HUES6 (cell line): ENCODE results near the gene ANKLE2.

Experiments used
- H3K27ac ChIP-seq: 2 replicates; pipeline ENCODE4 v1.7.0; 2013; ENCODE audit warnings: low read depth, mild to moderate bottlenecking, low read length, inconsistent platforms
- H3K27me3 ChIP-seq: 2 replicates; pipeline ENCODE4 v1.6.1; 2013; ENCODE audit warnings: low read length; ENCODE audit not compliant: control insufficient read depth, insufficient read depth
- H3K36me3 ChIP-seq: 2 replicates; pipeline ENCODE4 v1.6.1; 2013; ENCODE audit warnings: low read length; ENCODE audit not compliant: control insufficient read depth, insufficient read depth
- H3K4me1 ChIP-seq: 2 replicates; pipeline ENCODE4 v1.6.1; 2013; ENCODE audit warnings: low read length; ENCODE audit not compliant: control insufficient read depth, insufficient read depth
- H3K4me3 ChIP-seq: 2 replicates; pipeline ENCODE4 v1.5.1; 2013; ENCODE audit warnings: low read depth, low read length
- H3K9ac ChIP-seq: one replicate; pipeline ENCODE4 v1.6.1; 2013; ENCODE audit warnings: mild to moderate bottlenecking, low read length
- H3K9me3 ChIP-seq: 2 replicates; pipeline ENCODE4 v1.6.1; 2013; ENCODE audit warnings: low read depth, low read length; ENCODE audit not compliant: control insufficient read depth, insufficient read depth

ANKLE2 gene

GRCh38 chr12:132728502-132728901 is 33.1 kb downstream of the ANKLE2 start:
- peaks cover 9% of the 10 kb centered on the region for H3K9me3 ChIP-seq
- H3K36me3 ChIP-seq, result peaks cover 97% of the 10 kb centered on the region
- H3K27ac ChIP-seq, result no peak overlapping the region
- H3K4me3 ChIP-seq, result no peak overlapping the region
- H3K4me1 ChIP-seq, result no peaks in the 10 kb centered on the region
- H3K27me3 ChIP-seq, result no peaks in the 10 kb centered on the region
- H3K9ac ChIP-seq, result no peak overlapping the region

DNA sequence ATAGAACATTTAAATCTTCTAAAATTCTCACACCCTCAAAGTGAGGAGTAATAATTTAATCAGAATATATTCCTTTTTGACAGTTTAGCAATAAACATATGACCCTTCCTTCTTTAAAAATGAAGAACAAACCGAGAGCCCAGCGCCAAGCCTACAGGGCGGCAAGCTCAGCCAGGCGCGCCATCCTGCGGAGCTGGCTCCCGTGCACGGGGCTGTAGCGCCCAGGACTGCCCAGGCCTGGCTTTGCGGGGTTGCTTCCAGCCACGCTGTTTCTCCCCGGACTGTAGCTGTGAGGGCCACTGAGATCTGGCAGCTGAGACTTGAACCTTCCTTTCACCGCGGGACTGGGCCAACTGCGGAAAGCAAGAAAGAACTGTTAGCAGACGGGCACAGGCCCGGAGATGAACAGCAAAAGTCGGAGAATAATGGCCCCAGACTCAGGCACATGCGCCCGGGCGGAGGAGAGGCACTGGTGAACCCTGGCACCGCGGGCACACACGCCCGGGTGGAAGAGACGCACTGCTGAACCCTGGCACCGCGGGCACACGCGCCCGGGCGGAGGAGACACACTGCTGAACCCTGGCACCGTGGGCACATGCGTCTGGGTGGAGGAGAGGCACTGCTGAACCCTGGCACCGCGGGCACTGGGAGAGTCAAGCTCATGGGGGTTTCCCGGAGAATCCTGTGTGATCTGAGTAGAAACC is 34.4 kb downstream of the ANKLE2 start:
- no peak overlapping the region for H3K9ac ChIP-seq
- H3K27me3 ChIP-seq, result no peaks in the 10 kb centered on the region
- H3K9me3 ChIP-seq, result peaks cover 9% of the 10 kb centered on the region
- H3K27ac ChIP-seq, result no peak overlapping the region
- H3K4me1 ChIP-seq, result no peaks in the 10 kb centered on the region
- no peak overlapping the region for H3K4me3 ChIP-seq
- peaks cover 95% of the 10 kb centered on the region for H3K36me3 ChIP-seq

DNA sequence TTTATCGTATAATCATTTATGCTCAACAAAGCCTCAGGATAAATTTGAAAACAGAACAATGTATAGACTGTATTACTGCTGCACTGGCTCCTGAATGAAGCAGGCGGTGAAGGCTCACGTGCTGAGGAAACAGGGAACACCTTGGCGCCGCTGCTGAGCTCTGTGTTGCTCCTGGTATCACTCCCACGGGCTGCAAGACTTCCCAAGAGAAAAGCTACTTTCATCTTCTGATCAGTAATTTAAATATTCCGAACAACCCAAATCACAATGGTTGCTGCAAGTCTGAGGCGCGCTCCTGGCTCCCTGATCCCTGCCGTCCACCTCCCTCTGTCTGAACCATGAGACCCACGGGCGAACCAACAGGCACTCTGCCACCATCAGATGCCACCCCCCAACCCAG is 35.2 kb downstream of the ANKLE2 start:
- peaks cover 92% of the 10 kb centered on the region for H3K36me3 ChIP-seq
- no peaks in the 10 kb centered on the region for H3K4me1 ChIP-seq
- H3K27me3 ChIP-seq, result no peaks in the 10 kb centered on the region
- peaks cover 9% of the 10 kb centered on the region for H3K9me3 ChIP-seq
- no peak overlapping the region for H3K9ac ChIP-seq
- no peak overlapping the region for H3K27ac ChIP-seq
- H3K4me3 ChIP-seq, result no peak overlapping the region

- H3K27ac ChIP-seq, result no peak overlapping the region
Measured at GRCh38 chr12:132724506-132725241, 37.0 kb downstream of the ANKLE2 start.

GRCh38 chr12:132723764-132724140 is 37.9 kb downstream of the ANKLE2 start:
- Histone ChIP-seq H3K27me3 (no peaks in the 10 kb centered on the region), H3K36me3 (peaks cover 93% of the 10 kb centered on the region), H3K4me3 (no peak overlapping the region), H3K4me1 (no peaks in the 10 kb centered on the region), H3K9ac (no peak overlapping the region), H3K9me3 (no peaks in the 10 kb centered on the region), H3K27ac (no peak overlapping the region)

More at GRCh38 chr12:132724506-132725241, 37.0 kb downstream of the ANKLE2 start:
- peaks cover 2% of the 10 kb centered on the region for H3K9me3 ChIP-seq
- peaks cover 90% of the 10 kb centered on the region for H3K36me3 ChIP-seq
- H3K27me3 ChIP-seq, result no peaks in the 10 kb centered on the region
- no peak overlapping the region for H3K9ac ChIP-seq
- no peak overlapping the region for H3K4me3 ChIP-seq
- H3K4me1 ChIP-seq, result no peaks in the 10 kb centered on the region

DNA sequence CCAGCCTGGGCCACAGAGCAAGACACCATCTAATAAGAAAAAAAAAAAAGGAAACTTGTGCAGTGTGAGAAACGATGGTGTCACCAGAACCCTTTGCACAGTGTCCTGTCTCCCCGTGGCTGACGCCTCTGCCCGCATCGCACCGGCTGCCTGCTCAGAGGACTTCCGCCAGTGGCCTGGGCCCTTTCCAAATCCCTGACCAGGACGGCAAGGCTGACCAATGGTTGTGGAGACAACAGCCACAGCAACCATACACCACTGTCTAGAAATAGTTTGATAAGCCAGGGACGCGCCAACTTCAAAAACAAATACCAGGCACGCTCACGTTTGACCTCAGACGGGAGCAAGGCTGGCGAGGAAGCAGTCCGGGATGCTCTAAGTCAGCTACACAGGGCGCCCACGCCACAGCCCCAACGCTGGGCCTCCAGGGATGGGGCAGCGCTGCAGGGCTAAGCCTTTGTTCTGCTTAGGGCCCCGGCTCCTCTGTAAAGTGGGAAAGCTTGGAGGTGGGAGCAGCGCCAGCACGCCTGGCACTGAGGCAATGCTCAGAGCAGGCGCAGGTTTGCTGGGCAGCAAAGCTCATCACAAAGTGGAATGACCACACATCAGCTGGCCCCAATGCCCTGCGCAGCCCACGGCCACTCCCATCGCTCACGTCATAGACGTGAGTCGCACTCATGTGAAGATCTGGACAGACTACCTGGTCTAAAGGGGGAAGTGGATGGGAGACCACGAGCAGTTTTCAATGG is 38.4 kb downstream of the ANKLE2 start:
- Histone ChIP-seq H3K36me3 (peaks cover 91% of the 10 kb centered on the region), H3K9ac (no peak overlapping the region), H3K27ac (no peak overlapping the region)

DNA sequence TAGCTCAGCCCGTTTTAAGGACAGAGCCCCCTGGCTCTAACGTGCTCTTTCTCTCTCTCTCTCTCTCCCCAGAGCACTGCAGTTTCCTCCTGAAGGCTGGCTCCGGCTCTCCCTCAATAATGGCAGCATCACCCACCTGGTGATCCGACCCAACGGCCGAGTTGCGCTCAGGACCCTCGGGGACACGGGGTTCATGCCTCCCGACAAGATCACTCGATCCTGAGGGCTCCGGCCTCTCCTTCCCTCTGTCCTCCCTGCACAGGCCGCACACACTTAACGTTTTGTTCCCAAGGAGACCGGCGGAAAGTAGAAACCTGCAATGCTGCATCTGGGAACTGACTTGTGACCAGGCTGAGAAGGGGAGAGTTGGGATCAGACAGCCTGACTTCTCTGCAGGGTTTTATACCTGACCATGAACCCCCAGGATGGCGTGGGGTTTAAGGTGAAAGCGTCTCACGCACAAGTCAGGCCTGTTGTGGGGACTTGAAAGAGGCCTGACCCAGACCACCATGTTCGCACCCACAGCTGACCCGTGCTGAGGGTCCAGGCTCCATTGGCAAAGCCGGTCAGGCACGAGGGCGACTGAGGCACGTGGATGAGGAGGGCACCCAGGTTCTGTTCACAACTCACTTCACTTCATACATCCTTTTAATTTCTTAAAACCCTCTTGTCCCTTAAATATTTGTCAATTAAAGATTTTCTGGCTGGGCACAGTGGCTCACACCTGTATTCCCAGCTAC is 40.9 kb downstream of the ANKLE2 start:
- no peaks in the 10 kb centered on the region for H3K27me3 ChIP-seq
- no peak overlapping the region for H3K27ac ChIP-seq
- H3K9ac ChIP-seq, result no peak overlapping the region
- H3K4me3 ChIP-seq, result no peak overlapping the region
- peaks cover 87% of the 10 kb centered on the region for H3K36me3 ChIP-seq
- H3K4me1 ChIP-seq, result no peaks in the 10 kb centered on the region
- H3K9me3 ChIP-seq, result no peaks in the 10 kb centered on the region

More for the DNA sequence above, 38.4 kb downstream of the ANKLE2 start:
- H3K27me3 ChIP-seq, result no peaks in the 10 kb centered on the region
- H3K4me3 ChIP-seq, result no peak overlapping the region
- no peaks in the 10 kb centered on the region for H3K9me3 ChIP-seq
- no peaks in the 10 kb centered on the region for H3K4me1 ChIP-seq

- Histone ChIP-seq H3K27ac (no peak overlapping the region), H3K27me3 (no peaks in the 10 kb centered on the region), H3K4me3 (no peak overlapping the region), H3K9me3 (no peaks in the 10 kb centered on the region), H3K4me1 (no peaks in the 10 kb centered on the region), H3K36me3 (peaks cover 83% of the 10 kb centered on the region), H3K9ac (no peak overlapping the region)
Measured at GRCh38 chr12:132719954-132720324, 41.7 kb downstream of the ANKLE2 start.

GRCh38 chr12:132719141-132719953 is 42.3 kb downstream of the ANKLE2 start:
- H3K9ac ChIP-seq, result no peak overlapping the region
- no peaks in the 10 kb centered on the region for H3K9me3 ChIP-seq
- H3K27me3 ChIP-seq, result no peaks in the 10 kb centered on the region
- no peak overlapping the region for H3K4me3 ChIP-seq
- no peaks in the 10 kb centered on the region for H3K4me1 ChIP-seq
- H3K36me3 ChIP-seq, result peaks cover 83% of the 10 kb centered on the region
- no peak overlapping the region for H3K27ac ChIP-seq

GRCh38 chr12:132718644-132719043 is 43.0 kb downstream of the ANKLE2 start:
- Histone ChIP-seq H3K9me3 (no peaks in the 10 kb centered on the region), H3K4me1 (no peaks in the 10 kb centered on the region), H3K4me3 (no peak overlapping the region), H3K9ac (no peak overlapping the region), H3K36me3 (peaks cover 80% of the 10 kb centered on the region), H3K27ac (no peak overlapping the region), H3K27me3 (no peaks in the 10 kb centered on the region)
